ENCODE results near the gene KIF5A. TPM values are rescaled to one million over a fixed set of nuclear protein-coding genes. Genes with fewer than 3 reads are reported as not detected.
A peak's percentile ranks its signal among the peaks of the same experiment; 100 is the strongest.

Gene KIF5A
- total and polyA plus RNA-seq, 2 donors (not counting 1 experiment from before 2014, with no cell fraction given) = 0.09 to 0.67 TPM

- Histone ChIP-seq H3K9ac (ENCODE audit: low read length) (no peak overlapping the region), H3K9me3 (ENCODE audit: control extremely low read depth in 1 of 3, control insufficient read depth in 2 of 3, insufficient read depth in 1 of 3, low read length in 2 of 3) (peaks cover 0 to 11% (median 0%) of the 10 kb centered on the region in 3 donors), H3K36me3 (replicated peaks in 1 of 2; ENCODE audit: control extremely low read depth in 1 of 2, control insufficient read depth in 1 of 2, extremely low read depth in 1 of 2, insufficient read depth in 2 of 2, low read length in 1 of 2) (no peaks in the 10 kb centered on the region), H3K27me3 (replicated peaks in 1 of 4; ENCODE audit: control extremely low read depth in 1 of 4, control insufficient read depth in 3 of 4, insufficient read depth in 4 of 4, low read length in 3 of 4) (peaks cover 0 to 77% (median 39%) of the 10 kb centered on the region in 4 experiments), H3K27ac (ENCODE audit: low read length in 2 of 2) (no peak overlapping the region), H3K79me2 (ENCODE audit: control insufficient read depth, insufficient read depth, low read length) (no peaks in the 10 kb centered on the region), H3K4me3 (ENCODE audit: control extremely low read depth in 1 of 5, extremely low read depth in 1 of 5, insufficient read depth in 1 of 5, low read depth in 2 of 5, low read length in 4 of 5) (no peak overlapping the region), H3K4me1 (ENCODE audit: control insufficient read depth in 2 of 2, insufficient read depth in 2 of 2, low read length in 2 of 2) (peaks cover 61 to 70% of the 10 kb centered on the region in 2 donors), H4K20me1 (ENCODE audit: control insufficient read depth, insufficient read depth, low read length, poor library complexity, severe bottlenecking) (peaks cover 4% of the 10 kb centered on the region), H2AFZ (ENCODE audit: insufficient read depth, low read depth, low read length, poor library complexity, severe bottlenecking) (no peak overlapping the region), H3K4me2 (replicated peaks; ENCODE audit: low read depth, low read length, poor library complexity, severe bottlenecking) (peak overlapping the region; percentile 62)
- ChIA-PET CTCF (interaction anchor here (0.7 to 12.6 kb wide), 7 partner anchors 14 to 152 kb away, joined by 3 to 97 read pairs (median 4); partner anchors contain the start of genes B4GALNT1 and PIP4K2C), POLR2A (interaction anchor here (0.5 to 1.9 kb wide), 3 partner anchors 24 to 504 kb away, joined by 4 to 6 read pairs (median 4); partner anchors contain the start of genes PIP4K2C and STAT6)
- 87% methylated on average over 10 of the region's 11 CpGs for WGBS (ENCODE audit: insufficient coverage)
- Mint-ChIP-seq H3K27me3 (peaks cover 53% of the 10 kb centered on the region), H3K4me3 (peak overlapping the region; percentile 72), H3K27ac (no peak overlapping the region), H3K9me3 (ENCODE audit: insufficient read depth) (no peaks in the 10 kb centered on the region), H3K4me1 (peaks cover 64% of the 10 kb centered on the region)
- TF ChIP-seq, protein P1, sequence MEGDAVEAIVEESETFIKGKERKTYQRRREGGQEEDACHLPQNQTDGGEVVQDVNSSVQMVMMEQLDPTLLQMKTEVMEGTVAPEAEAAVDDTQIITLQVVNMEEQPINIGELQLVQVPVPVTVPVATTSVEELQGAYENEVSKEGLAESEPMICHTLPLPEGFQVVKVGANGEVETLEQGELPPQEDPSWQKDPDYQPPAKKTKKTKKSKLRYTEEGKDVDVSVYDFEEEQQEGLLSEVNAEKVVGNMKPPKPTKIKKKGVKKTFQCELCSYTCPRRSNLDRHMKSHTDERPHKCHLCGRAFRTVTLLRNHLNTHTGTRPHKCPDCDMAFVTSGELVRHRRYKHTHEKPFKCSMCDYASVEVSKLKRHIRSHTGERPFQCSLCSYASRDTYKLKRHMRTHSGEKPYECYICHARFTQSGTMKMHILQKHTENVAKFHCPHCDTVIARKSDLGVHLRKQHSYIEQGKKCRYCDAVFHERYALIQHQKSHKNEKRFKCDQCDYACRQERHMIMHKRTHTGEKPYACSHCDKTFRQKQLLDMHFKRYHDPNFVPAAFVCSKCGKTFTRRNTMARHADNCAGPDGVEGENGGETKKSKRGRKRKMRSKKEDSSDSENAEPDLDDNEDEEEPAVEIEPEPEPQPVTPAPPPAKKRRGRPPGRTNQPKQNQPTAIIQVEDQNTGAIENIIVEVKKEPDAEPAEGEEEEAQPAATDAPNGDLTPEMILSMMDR (IDR thresholded peaks at IDR 0.05) = no peak
- TF ChIP-seq EZH2 (IDR thresholded peaks at IDR 0.05; ENCODE audit: borderline replicate concordance, insufficient read depth, low read depth, low read length, poor library complexity, severe bottlenecking) = no peak
- no peak for DNase-seq
- intact Hi-C loops (cut with micrococcal nuclease) = loop anchor here (2.0 kb wide), 2 partner anchors 18 to 24 kb away; partner anchors contain the start of genes B4GALNT1 and PIP4K2C
- ATAC-seq (ENCODE audit: low read depth) = no peak
Observed at GRCh38 chr12:57614948-57615500, 65.2 kb downstream of the KIF5A start.

DNA sequence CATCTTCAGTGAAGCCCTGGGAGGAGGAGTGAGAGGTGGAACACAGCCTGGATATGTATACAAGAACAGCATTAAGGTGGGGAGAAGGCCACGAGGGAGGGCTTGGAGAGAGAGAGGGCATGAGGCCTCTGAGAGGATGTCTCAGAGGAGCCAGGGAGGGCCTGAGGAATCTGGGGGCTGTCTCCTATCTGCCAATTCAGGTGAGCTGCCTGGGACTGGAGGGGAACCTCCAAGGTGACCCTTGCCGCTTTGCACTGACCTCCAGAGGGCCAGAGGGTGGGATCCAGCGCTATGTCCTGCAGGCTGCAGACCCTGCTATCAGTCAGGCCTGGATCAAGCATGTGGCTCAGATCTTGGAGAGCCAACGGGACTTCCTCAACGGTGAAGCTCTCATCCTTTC, 65.8 kb downstream of the KIF5A start:
- Histone ChIP-seq H3K9ac (ENCODE audit: low read length) (no peak overlapping the region), H3K4me2 (replicated peaks; ENCODE audit: low read depth, low read length, poor library complexity, severe bottlenecking) (no peak overlapping the region), H3K27me3 (replicated peaks in 1 of 4; ENCODE audit: control extremely low read depth in 1 of 4, control insufficient read depth in 3 of 4, insufficient read depth in 4 of 4, low read length in 3 of 4) (peaks cover 0 to 77% (median 42%) of the 10 kb centered on the region in 4 experiments), H3K27ac (ENCODE audit: low read length in 2 of 2) (no peak overlapping the region), H3K79me2 (ENCODE audit: control insufficient read depth, insufficient read depth, low read length) (no peaks in the 10 kb centered on the region), H3K9me3 (ENCODE audit: control extremely low read depth in 1 of 3, control insufficient read depth in 2 of 3, insufficient read depth in 1 of 3, low read length in 2 of 3) (peaks cover 0 to 12% (median 0%) of the 10 kb centered on the region in 3 donors), H4K20me1 (ENCODE audit: control insufficient read depth, insufficient read depth, low read length, poor library complexity, severe bottlenecking) (peaks cover 10% of the 10 kb centered on the region), H3K4me3 (ENCODE audit: control extremely low read depth in 1 of 5, extremely low read depth in 1 of 5, insufficient read depth in 1 of 5, low read depth in 2 of 5, low read length in 4 of 5) (no peak overlapping the region), H3K4me1 (ENCODE audit: control insufficient read depth in 2 of 2, insufficient read depth in 2 of 2, low read length in 2 of 2) (peaks cover 61 to 70% of the 10 kb centered on the region in 2 donors), H3K36me3 (replicated peaks in 1 of 2; ENCODE audit: control extremely low read depth in 1 of 2, control insufficient read depth in 1 of 2, extremely low read depth in 1 of 2, insufficient read depth in 2 of 2, low read length in 1 of 2) (no peaks in the 10 kb centered on the region), H2AFZ (ENCODE audit: insufficient read depth, low read depth, low read length, poor library complexity, severe bottlenecking) (no peak overlapping the region)
- H3K4me3 Mint-ChIP-seq = peak overlapping the region; percentile 72
- intact Hi-C loops (cut with micrococcal nuclease) = loop anchor here (2.0 kb wide), 2 partner anchors 17 to 25 kb away; partner anchors contain the start of genes B4GALNT1 and PIP4K2C
- CTCF ChIA-PET = interaction anchor here (1.2 to 12.6 kb wide), 4 partner anchors 20 to 153 kb away, joined by 3 to 97 read pairs (median 4); no protein-coding TSS in a partner anchor
- H3K9me3 Mint-ChIP-seq (ENCODE audit: insufficient read depth) = no peaks in the 10 kb centered on the region
- H3K27me3 Mint-ChIP-seq = peaks cover 55% of the 10 kb centered on the region
- peak overlapping the region; percentile 50 for H3K27ac Mint-ChIP-seq
- H3K4me1 Mint-ChIP-seq = peaks cover 65% of the 10 kb centered on the region
- 80% methylated on average over 5 of the region's 5 CpGs for WGBS (ENCODE audit: insufficient coverage)
- POLR2A ChIA-PET = interaction anchor here (1.9 kb wide), 1 partner anchor 25 kb away, joined by 4 read pairs; the partner anchor contains the start of gene PIP4K2C
- TF ChIP-seq EZH2 (IDR thresholded peaks at IDR 0.05; ENCODE audit: borderline replicate concordance, insufficient read depth, low read depth, low read length, poor library complexity, severe bottlenecking) = no peak
- TF ChIP-seq, protein P1 (IDR thresholded peaks at IDR 0.05) = no peak
- no peak for ATAC-seq (ENCODE audit: low read depth)
- DNase-seq = no peak
